HepG2 (cell line): Measurements from ENCODE around the gene SKIDA1. TPM values are rescaled to one million over a fixed set of nuclear protein-coding genes. Genes with fewer than 3 reads are reported as not detected.

ENCODE experiments used
- ATAC-seq: fragments of 200-7000 bp; cut with Tn5 transposase; 3 replicates; pipeline ENCODE4 v1.9.1; 2020; ENCODE audit warnings: mild to moderate bottlenecking, moderate library complexity
- BruUV-seq: library from RNA; stranded (reverse); fragments of 400-500 nt; replicated peaks from 2 replicates; lab custom pipeline; 2021; lab: Mats Ljungman, UMichigan
- CTCF ChIA-PET: fragments of 300-600 bp; formaldehyde crosslinking; extraction: SDS; loops from one replicate; lab custom pipeline; 2021; ENCODE audit warnings: low total read pairs, inconsistent platforms, low intra/inter-chr PET ratio; lab: Yijun Ruan, JAX
- POLR2A ChIA-PET: fragments of 350-600 bp; sonication (Branson Sonifier 250); formaldehyde crosslinking; loops from one replicate; lab custom pipeline; 2020; ENCODE audit warnings: antibody characterized with exemption, inconsistent platforms; lab: Yijun Ruan, JAX
- DNase-seq: peaks from one replicate; pipeline ENCODE4 v3.0.0-alpha.2; 2015; ENCODE audit warnings: low spot score
- FAIRE-seq: peaks from 3 replicates; lab custom pipeline; 2011; peaks lifted over from hg19 to GRCh38; lab: Jason Lieb, UNC
- H2AFZ ChIP-seq: one replicate; pipeline ENCODE4 v1.6.1; 2011; ENCODE audit warnings: low read length, inconsistent platforms
- H3K27ac ChIP-seq: fragments of 300-600 bp; 3 replicates; pipeline ENCODE4 v1.8.0; 2011; ENCODE audit warnings: mixed run types, mild to moderate bottlenecking, mixed read lengths, low read length, inconsistent platforms; ENCODE audit not compliant: insufficient read depth; ENCODE audit errors: extremely low read length
- H3K27me3 ChIP-seq, 2 experiments: fragments of 200-600 bp in 1 of 2; 2 replicates in 1 of 2; 3 replicates in 1 of 2; pipeline versions ENCODE4 v1.6.0 to v1.8.0; 2011; ENCODE audit warnings: low read length in 2 of 2, mild to moderate bottlenecking in 2 of 2, moderate library complexity in 2 of 2, inconsistent platforms in 1 of 2; ENCODE audit not compliant: insufficient read depth in 2 of 2, control insufficient read depth in 1 of 2
- H3K36me3 ChIP-seq, 2 experiments: fragments of 200-600 bp in 1 of 2; replicated peaks in 1 of 2; 2 replicates in 1 of 2; 3 replicates in 1 of 2; pipeline versions ENCODE4 v1.5.1 to v1.8.0; 2011; ENCODE audit warnings: low read length in 2 of 2, inconsistent platforms in 1 of 2; ENCODE audit not compliant: insufficient read depth in 2 of 2, control insufficient read depth in 1 of 2
- H3K4me1 ChIP-seq: 2 replicates; pipeline ENCODE4 v1.5.1; 2012; ENCODE audit warnings: low read length, inconsistent platforms; ENCODE audit not compliant: insufficient read depth
- H3K4me2 ChIP-seq: 2 replicates; pipeline ENCODE4 v1.6.0; 2011; ENCODE audit warnings: low read depth, low read length, inconsistent platforms
- H3K4me3 ChIP-seq, 3 experiments: fragments of 200-600 bp in 1 of 3; sonication (generic), shearing (Covaris generic) in 1 of 3; replicated peaks in 1 of 3; 2 replicates each; pipeline ENCODE4 v1.5.1; 2011 to 2016; ENCODE audit warnings: low read length in 3 of 3, inconsistent platforms in 2 of 3, low read depth in 2 of 3, mild to moderate bottlenecking in 2 of 3, control low read depth in 1 of 3, mixed read lengths in 1 of 3; ENCODE audit not compliant: insufficient read depth in 1 of 3
- H3K79me2 ChIP-seq: one replicate; pipeline ENCODE4 v1.6.1; 2011; ENCODE audit warnings: low read length, inconsistent platforms; ENCODE audit not compliant: insufficient read depth
- H3K9ac ChIP-seq: 2 replicates; pipeline ENCODE4 v1.6.0; 2011; ENCODE audit warnings: mild to moderate bottlenecking, low read depth, low read length, inconsistent platforms; ENCODE audit not compliant: insufficient read depth
- H3K9me3 ChIP-seq: 2 replicates; pipeline ENCODE4 v1.5.1; 2012; ENCODE audit warnings: mild to moderate bottlenecking, low read length
- H4K20me1 ChIP-seq: 2 replicates; pipeline ENCODE4 v1.6.0; 2011; ENCODE audit warnings: inconsistent platforms, mild to moderate bottlenecking, low read length, moderate library complexity; ENCODE audit not compliant: insufficient read depth
- ERF ChIP-seq: IDR thresholded peaks from 2 replicates; pipeline ENCODE4 v1.6.1; 2018; ENCODE audit warnings: missing biosample characterization, missing genetic modification reagents
- GABPB1 ChIP-seq: IDR thresholded peaks from 2 replicates; pipeline ENCODE4 v1.6.1; 2016; ENCODE audit warnings: mild to moderate bottlenecking, missing genetic modification reagents, moderate library complexity, missing compliant biosample characterization
- HOXA7 ChIP-seq: sonication (generic); formaldehyde crosslinking; IDR thresholded peaks from 2 replicates; pipeline ENCODE4 v1.8.1; 2022; ENCODE audit warnings: mild to moderate bottlenecking, missing genetic modification reagents, moderate library complexity
- ISX ChIP-seq: sonication (generic); formaldehyde crosslinking; conservative IDR thresholded peaks from 2 replicates; pipeline ENCODE4 v1.5.0; 2020; ENCODE audit warnings: missing genetic modification reagents
- KDM4B ChIP-seq: sonication (generic); formaldehyde crosslinking; IDR thresholded peaks from 2 replicates; pipeline ENCODE4 v1.4.0; 2020; ENCODE audit warnings: missing genetic modification reagents
- MBNL3 ChIP-seq: fragments of 250-450 bp; sonication (Bioruptor Pico); conservative IDR thresholded peaks from 2 replicates; pipeline ENCODE4 v1.8.0; 2022; ENCODE audit warnings: mild to moderate bottlenecking, inconsistent platforms
- NONO ChIP-seq, 2 experiments: fragments of 450-650 bp in 1 of 2; sonication (generic) in 1 of 2; formaldehyde crosslinking in 1 of 2; IDR thresholded peaks in 1 of 2; conservative IDR thresholded peaks in 1 of 2; 2 replicates each; pipeline versions ENCODE4 v1.6.1 to v1.8.0; 2017 to 2022; ENCODE audit warnings: mild to moderate bottlenecking in 1 of 2, missing genetic modification reagents in 1 of 2, moderate library complexity in 1 of 2
- PHF21A ChIP-seq: sonication (generic); formaldehyde crosslinking; IDR thresholded peaks from 2 replicates; pipeline ENCODE4 v1.5.0; 2020; ENCODE audit warnings: mild to moderate bottlenecking, missing genetic modification reagents
- TBL1XR1 ChIP-seq: fragments of 150-350 bp; IDR thresholded peaks from 2 replicates; pipeline ENCODE4 v1.6.1; 2014; ENCODE audit warnings: borderline replicate concordance, low read length; ENCODE audit not compliant: partially characterized antibody
- ZNF101 ChIP-seq: sonication (generic); formaldehyde crosslinking; IDR thresholded peaks from 2 replicates; pipeline ENCODE4 v1.4.0; 2020; ENCODE audit warnings: mild to moderate bottlenecking, low read depth, missing genetic modification reagents, borderline replicate concordance
- ZNF441 ChIP-seq: sonication (generic); formaldehyde crosslinking; IDR thresholded peaks from 2 replicates; pipeline ENCODE4 v1.7.0; 2021; ENCODE audit warnings: missing genetic modification reagents, borderline replicate concordance
- ZNF672 ChIP-seq: sonication (generic); formaldehyde crosslinking; IDR thresholded peaks from 2 replicates; pipeline ENCODE4 v1.8.1; 2022; ENCODE audit warnings: missing genetic modification reagents
- ZSCAN31 ChIP-seq: sonication (generic); formaldehyde crosslinking; IDR thresholded peaks from 2 replicates; pipeline ENCODE4 v1.5.0; 2020; ENCODE audit warnings: low read depth, mild to moderate bottlenecking, missing genetic modification reagents
- WGBS: methylation state at CpG from one replicate; pipeline ENCODE4 v1.1.6; 2017; ENCODE audit warnings: low lambda C conversion rate; 5-methylcytosine and 5-hydroxymethylcytosine counted together
- in situ Hi-C: cut with HindIII; loops from 2 replicates; pipeline ENCODE4 v1.10.0; 2017; ENCODE audit warnings: low pct_unique_long_range_greater_than_20kb; ENCODE audit not compliant: extremely low pct_ligation_motif_present
- intact Hi-C: fragments of 100-400 bp; cut with micrococcal nuclease; formaldehyde crosslinking; loops from one replicate; pipeline ENCODE4 v1.10.0; 2022; ENCODE audit not compliant: unreplicated experiment
- polyA plus RNA-seq, 8 experiments: library from polyadenylated mRNA; depleted of rRNA in 3 of 8; stranded (reverse) in 7 of 8; unstranded in 1 of 8; fragments of >200 nt; fragmentation: Illumina TruSeq in 4 of 8; extraction: Trizol in 4 of 8; gene quantifications; 2 replicates each; pipeline versions ENCODE4 v1.2.1 to v1.2.3, GENCODE V29; 2011 to 2016; ENCODE audit warnings: low read depth in 4 of 8, missing spikeins in 1 of 8, mixed read lengths in 1 of 8; ENCODE audit not compliant: insufficient read depth in 1 of 8
- total RNA-seq, 5 experiments: library from RNA; depleted of rRNA; stranded (reverse); fragments of >200 nt; fragmentation: Illumina TruSeq; extraction: Trizol; gene quantifications; 2 replicates each; pipeline ENCODE4 v1.2.3, GENCODE V29; 2016; ENCODE audit warnings: low read depth in 1 of 5
- TF ChIP-seq, protein P1 (sequence below): IDR thresholded peaks from 2 replicates; pipeline ENCODE4 v1.6.1; 2016; ENCODE audit warnings: low read depth
- TF ChIP-seq, protein P2 (sequence below): sonication (generic); formaldehyde crosslinking; IDR thresholded peaks from 2 replicates; pipeline ENCODE4 v1.8.1; 2023; ENCODE audit warnings: mild to moderate bottlenecking, missing genetic modification reagents, borderline replicate concordance
- TF ChIP-seq, protein P3 (sequence below): sonication (generic); formaldehyde crosslinking; IDR thresholded peaks from 2 replicates; pipeline ENCODE4 v1.4.0; 2020; ENCODE audit warnings: missing genetic modification reagents

SKIDA1 gene
- total and polyA plus RNA-seq, 2 of the 13 experiments (the other 11 are each of a cell fraction or from before 2014, with no cell fraction given): 0.73 to 1.5 TPM

DNA sequence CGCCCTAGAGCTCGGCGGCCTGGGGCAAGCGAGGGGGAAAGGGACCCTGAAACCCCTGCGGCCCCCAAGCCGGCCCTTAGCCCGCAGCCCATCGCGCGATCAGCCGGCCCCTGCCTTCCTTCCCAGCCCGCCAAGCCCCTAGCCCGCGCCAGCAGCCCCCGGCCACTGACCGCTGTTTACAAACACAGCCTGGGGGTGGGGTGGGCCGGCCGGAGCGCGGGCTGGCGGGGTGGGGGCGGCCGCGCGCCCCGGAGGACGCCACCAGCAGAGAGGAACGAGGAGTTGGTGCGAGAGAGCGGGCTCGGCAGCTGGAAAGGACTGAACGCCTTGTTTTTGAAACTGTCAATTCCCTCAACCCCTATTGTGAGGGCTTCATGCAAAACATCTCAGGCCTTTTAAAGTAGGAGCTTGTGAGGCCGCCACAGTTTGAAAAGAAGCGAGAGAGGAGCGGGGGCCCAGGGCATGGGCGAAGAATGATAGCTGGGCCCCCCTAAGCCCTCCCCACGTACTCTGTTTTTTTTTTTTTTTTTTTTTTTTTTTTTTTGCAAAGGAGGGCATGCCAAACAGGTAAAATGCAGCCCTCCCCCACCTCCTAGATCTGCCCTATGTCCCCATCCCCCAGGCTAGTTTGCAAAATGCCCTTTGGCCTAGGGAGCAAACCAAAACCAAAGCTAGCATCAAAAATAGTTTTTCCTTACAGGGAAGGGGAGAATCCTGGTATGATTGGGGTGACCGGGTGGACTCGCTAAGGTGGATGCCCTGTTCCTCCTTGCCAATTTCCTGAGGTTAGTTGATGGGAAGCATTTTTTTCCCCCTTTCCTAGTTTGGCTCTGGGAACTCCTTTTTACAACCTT lies 15.0 kb downstream of the SKIDA1 start (continued):
- TF ChIP-seq, protein P1, sequence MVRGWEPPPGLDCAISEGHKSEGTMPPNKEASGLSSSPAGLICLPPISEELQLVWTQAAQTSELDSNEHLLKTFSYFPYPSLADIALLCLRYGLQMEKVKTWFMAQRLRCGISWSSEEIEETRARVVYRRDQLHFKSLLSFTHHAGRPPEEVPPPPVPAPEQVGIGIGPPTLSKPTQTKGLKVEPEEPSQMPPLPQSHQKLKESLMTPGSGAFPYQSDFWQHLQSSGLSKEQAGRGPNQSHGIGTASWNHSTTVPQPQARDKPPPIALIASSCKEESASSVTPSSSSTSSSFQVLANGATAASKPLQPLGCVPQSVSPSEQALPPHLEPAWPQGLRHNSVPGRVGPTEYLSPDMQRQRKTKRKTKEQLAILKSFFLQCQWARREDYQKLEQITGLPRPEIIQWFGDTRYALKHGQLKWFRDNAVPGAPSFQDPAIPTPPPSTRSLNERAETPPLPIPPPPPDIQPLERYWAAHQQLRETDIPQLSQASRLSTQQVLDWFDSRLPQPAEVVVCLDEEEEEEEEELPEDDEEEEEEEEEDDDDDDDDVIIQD: no peak

DNA sequence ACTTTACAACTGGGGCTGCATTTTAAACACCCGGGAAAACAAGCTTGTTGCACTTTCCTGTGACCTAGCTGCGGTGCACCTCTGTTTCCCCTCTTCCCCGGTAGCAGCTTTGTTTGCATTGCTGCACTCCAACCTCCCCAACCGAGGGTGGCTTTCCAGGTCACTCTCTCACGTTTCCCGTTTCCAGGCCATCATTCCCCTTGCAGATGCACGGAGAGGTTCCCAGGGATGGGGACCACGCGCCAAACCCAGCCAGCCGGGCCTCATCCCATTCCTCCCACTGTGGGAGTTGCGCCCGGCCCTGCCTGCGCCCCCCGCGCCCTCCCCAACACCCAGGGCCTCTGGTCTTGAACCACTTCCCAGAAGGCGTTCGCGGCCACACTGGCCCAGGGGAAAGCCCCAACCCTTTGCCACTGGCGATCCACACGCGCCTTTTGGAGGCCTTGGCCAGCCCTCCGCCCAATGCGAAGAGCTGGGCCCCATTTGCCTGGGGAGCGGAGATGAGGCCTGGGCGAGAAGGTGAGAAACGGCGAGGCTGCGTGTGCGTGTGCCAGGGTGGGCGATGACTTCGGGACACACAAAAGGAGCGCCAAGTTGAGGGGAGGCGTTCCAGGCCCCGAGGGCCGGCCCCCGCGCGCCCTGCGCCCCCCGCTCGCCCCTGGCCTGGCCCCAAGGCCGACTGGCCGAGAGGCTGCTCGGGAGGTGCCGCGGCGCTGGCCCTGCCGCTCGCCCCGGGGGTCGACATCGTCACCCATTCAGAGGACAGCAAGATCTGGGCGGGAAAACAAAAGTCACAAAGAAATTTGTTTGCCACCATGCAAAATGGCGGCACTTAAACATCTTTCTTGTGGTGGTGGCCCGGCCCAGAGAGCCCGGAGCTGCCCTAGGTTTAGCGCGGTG lies 15.9 kb downstream of the SKIDA1 start:
- no peaks in the 10 kb centered on the region for H3K36me3 ChIP-seq
- no peaks in the 10 kb centered on the region for H3K79me2 ChIP-seq
- no peak overlapping the region for H2AFZ ChIP-seq
- H3K9ac ChIP-seq: no peak overlapping the region
- BruUV-seq: no TSS peak
- H3K27me3 ChIP-seq: no peaks in the 10 kb centered on the region
- in situ Hi-C loops: loop anchor here (25.0 kb wide), 1 partner anchor 803 kb away; the partner anchor contains the start of genes BMI1 and COMMD3
- ChIA-PET CTCF (no interaction called here), POLR2A (interaction anchor here (0.8 to 2.2 kb wide), 4 partner anchors 13 to 18 kb away, joined by 3 to 33 read pairs (median 6); partner anchors contain the start of gene SKIDA1)
- FAIRE-seq (no peak), ATAC-seq (no peak), DNase-seq (no peak)
- WGBS: 89% methylated on average over 58 of the region's 58 CpGs
- no peak overlapping the region for H3K4me3 ChIP-seq
- H3K27ac ChIP-seq: peak overlapping the region; percentile 3
- H3K4me2 ChIP-seq: no peak overlapping the region
- intact Hi-C loops: no loop called here
- no peaks in the 10 kb centered on the region for H3K9me3 ChIP-seq
- H4K20me1 ChIP-seq: no peaks in the 10 kb centered on the region
- peaks cover 93% of the 10 kb centered on the region for H3K4me1 ChIP-seq
- TF ChIP-seq GABPB1 (CRISPR knock-in tag) (no peak; the same call in 1 of the 2 replicates), PHF21A (no peak), ZNF441 (CRISPR knock-in tag) (no peak), HOXA7 (CRISPR knock-in tag) (no peak), MBNL3 (CRISPR knock-in tag) (no peak), ZSCAN31 (CRISPR knock-in tag) (no peak), ISX (CRISPR knock-in tag) (no peak), ZNF672 (no peak), KDM4B (CRISPR knock-in tag) (no peak), ERF (CRISPR knock-in tag) (no peak), ZNF101 (CRISPR knock-in tag) (no peak), NONO (IDR thresholded peaks at IDR 0.05) (no peak), NONO (CRISPR knock-in tag; conservative IDR thresholded peaks at IDR 0.05) (peak; percentile 38; the same call in 1 of the 2 replicates), TBL1XR1 (no peak)
- TF ChIP-seq, protein P2, sequence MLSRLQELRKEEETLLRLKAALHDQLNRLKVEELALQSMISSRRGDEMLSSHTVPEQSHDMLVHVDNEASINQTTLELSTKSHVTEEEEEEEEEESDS (CRISPR knock-in tag): no peak
- TF ChIP-seq, protein P3, sequence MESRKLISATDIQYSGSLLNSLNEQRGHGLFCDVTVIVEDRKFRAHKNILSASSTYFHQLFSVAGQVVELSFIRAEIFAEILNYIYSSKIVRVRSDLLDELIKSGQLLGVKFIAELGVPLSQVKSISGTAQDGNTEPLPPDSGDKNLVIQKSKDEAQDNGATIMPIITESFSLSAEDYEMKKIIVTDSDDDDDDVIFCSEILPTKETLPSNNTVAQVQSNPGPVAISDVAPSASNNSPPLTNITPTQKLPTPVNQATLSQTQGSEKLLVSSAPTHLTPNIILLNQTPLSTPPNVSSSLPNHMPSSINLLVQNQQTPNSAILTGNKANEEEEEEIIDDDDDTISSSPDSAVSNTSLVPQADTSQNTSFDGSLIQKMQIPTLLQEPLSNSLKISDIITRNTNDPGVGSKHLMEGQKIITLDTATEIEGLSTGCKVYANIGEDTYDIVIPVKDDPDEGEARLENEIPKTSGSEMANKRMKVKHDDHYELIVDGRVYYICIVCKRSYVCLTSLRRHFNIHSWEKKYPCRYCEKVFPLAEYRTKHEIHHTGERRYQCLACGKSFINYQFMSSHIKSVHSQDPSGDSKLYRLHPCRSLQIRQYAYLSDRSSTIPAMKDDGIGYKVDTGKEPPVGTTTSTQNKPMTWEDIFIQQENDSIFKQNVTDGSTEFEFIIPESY (CRISPR knock-in tag): peak; percentile 78
